Kidney tubule cell (primary cell): ENCODE measurements around the gene SEPTIN10.

ENCODE experiments used
- DNase-seq: peaks from one replicate; pipeline ENCODE4 v3.0.0-alpha.2; 2018; ENCODE audit warnings: low spot score

Gene SEPTIN10

DNA sequence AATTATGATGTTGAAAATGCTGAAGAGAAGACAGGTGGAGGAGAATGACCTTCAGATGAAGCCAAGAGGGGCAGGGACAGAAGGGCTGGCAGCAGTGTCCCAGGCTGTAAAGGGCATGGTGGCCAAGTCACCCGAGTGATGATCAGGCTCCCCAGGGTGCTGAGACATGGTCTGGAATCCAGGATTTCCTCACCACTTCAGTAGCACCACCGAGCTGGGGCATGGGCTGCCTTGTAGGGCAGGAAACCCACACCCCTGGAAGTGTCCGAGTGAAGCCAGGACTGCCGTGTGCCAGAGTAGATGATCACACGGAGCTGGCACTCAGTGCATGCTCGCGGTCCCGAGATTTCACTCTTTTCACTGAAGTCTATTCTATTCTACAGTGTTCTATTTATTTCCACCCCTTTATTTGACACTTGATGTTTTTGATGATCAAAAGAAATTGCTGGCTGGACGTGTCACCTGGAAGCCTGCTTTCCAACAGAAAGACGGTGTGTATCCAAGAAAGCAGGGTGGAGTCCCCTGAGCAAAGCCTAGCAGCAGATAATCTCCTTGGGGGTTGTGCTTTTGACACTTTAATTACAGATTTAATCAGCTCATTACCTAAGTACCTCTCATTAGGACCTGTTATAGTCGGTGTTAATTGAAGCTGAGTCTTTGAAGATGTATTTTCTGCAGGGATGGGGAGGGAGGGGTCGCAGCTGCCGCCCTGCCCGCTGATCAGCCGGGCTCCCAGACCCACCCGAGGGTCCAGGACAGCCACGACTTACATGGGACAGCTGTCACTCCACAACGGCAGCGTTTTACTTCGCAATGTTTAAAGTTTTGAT, 92.3 kb downstream of the SEPTIN10 start:
- DNase-seq: no peak

DNA sequence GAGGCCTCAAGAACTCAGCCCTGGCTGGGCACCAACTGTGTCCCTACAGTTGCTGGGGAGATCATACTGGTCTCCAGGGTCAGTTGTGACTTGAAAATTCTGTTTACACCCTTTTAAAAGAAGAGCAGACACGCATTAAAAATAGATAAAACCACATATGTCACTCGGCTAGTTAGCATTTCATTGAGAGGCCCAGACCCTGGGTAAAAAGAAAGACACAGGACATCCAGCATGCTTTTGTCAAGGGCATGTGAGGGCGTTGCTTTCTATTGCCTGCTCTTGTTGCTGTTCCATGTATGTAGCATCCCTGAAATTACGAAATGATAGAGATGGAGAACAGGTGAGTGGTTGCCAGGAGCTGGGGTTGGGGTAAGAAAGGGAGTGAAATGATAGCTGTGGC, 94.3 kb downstream of the SEPTIN10 start:
- DNase-seq: no peak

DNA sequence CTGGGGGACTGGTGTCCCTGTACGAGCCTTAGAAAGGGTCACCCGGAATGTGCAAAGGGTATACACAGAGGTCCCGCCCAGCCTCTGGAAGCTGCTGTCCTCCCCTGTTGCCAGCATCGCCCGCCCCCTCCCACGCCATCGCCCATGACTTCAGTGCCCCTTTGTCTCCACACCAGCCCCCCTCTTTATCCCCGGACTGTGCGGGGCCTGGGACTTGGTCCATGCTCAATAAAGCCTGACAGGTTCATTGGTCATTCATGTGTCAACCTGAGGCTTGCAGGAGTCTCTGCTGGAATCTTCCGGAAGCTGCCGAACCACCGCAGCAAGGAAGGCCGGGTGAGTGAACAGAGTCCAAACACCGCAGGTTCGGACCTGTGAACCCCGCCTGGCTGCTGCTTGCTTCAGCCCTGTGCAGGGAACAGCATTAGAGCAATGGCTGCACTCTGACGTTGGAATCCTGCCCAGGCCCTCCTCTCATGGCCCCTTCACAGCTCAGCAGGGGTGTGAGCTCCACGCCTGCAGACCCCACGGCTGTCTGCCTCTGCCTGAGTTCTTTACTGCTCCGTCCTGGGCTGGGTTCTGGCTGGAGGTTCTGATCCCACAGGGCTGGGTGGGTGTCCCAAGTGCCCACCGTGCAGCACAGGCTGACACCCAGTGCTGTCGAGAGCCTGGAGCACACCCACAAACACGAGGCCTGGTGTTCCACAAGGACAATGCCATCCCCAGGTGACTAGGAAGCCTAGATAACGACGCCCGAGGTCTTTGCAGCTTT, 96.5 kb downstream of the SEPTIN10 start:
- DNase-seq: peak; percentile 28

DNA sequence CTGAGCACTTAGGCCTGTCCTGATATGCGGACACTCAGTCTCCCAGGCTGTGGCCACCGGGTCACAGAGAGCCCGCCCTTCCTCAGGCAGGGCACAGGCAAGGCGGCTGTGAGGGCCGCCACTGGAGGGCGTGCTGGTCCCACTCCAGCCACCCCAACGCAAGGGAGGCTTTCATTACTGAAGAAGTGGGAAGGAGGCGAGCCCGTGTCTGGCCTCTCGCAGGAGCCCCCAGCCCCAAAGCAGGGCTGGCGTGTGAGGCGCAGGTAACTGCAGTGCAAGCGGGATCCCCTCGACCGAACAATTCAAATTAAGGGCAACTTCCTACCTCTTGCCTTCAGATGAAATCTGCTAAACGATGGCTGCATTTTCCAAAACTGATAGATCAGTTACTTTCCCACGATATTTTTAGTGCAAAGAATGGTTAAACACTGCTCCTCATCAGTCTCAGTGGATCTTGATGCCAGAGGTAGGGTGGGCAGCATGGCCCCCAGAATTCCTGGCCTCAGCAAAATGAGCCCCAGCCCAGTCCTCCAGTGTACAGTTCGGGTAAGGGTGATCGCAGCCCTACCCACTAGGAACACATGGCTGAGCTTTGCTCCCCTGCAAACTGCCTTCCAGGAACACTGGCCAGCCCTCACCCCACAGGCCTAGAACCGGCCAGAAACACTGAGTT, 97.2 kb downstream of the SEPTIN10 start:
- DNase-seq: peak; percentile 65

DNA sequence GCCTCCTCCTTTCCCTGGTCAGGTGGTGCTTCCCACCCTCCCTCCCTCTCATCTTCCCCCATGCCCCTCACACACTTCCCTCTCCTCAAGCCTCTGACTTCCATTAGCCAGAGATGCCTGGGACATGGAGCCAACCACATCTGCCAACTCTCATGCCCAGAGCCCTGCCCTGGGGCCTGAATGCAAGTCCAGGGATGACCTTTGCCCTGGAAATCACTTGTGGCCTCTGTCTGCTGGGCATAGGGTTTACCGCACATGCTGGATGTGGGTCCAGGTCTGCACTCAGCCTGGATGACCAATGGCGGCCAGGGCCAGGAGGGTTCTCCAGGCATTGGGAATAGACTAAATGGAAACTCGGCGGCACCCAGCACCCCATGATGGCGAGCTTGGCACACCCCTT, 98.9 kb downstream of the SEPTIN10 start:
- no peak for DNase-seq

DNA sequence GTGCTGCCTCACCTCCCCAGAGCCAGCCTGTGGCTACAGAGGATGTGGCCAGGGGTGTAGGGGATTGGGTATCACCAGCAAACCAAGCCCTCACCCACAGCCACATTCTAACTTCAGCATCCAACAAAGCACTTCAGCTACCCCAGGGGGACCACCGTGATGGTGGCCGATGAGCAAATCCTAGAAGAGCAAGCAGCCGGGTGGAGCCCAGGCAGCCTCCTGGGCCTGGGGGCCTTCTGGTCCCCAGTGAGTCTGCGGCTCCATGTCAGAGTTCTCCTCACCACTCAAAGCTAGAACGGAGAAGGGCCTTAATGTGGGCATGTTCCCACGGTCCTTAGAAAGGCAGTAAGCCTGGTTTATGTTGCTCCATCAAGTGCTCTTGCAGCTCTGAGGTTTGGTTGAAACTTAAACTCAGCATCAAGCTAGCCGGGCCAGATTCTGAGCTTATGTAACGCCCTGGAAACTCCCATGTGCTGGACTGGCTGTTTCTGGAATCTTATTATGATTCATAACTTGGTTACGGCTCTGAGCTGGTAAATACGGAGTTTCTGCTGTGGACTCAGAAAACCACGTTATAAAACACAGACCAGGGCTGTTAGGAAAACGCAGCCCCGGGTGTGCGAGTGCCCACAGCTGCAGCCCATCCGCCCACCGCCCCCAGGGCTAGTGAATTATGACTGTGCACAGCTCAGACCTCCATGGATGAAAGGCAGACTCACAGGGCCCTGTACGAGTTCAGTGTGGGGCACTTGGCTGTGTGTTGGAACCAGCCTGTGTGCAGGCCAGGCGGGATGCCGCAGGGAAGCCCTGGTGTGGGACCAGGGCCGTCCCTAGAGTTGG, 99.8 kb downstream of the SEPTIN10 start:
- DNase-seq: peak; percentile 72

DNA sequence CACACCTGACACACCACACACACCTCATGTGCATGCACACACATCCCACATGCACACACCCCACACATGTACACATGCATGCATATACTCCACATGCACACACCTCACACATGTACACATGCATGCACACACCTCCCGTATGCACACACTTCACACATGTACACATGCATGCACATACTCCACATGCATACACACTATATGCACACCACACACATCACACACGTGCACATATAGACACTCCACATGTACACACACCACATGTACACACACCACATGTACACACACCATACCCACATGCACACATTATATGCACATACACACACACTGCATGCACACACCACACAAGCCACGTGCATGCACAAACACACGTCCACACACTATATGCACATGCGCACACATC, 100.5 kb downstream of the SEPTIN10 start:
- DNase-seq: no peak

DNA sequence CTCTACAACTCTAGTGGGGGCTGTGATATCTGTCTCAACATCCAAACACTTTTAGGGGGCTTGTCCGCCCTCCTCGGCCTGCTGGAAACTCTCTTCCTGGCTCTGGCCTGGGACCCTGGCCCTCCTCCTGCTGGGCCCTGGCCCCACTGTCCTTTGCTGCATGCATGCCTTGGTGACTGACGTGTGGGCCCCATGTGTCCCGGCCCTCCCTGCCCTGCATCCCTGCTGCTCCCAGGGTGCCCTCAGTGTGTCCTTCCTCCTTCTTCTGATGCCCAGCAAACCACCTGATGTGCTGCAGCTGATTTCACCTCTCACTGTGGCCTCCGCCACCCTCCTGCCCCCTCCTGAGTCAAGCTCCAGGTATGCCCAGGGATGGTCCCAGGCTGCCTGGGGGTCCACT, 101.7 kb downstream of the SEPTIN10 start:
- DNase-seq: no peak

DNA sequence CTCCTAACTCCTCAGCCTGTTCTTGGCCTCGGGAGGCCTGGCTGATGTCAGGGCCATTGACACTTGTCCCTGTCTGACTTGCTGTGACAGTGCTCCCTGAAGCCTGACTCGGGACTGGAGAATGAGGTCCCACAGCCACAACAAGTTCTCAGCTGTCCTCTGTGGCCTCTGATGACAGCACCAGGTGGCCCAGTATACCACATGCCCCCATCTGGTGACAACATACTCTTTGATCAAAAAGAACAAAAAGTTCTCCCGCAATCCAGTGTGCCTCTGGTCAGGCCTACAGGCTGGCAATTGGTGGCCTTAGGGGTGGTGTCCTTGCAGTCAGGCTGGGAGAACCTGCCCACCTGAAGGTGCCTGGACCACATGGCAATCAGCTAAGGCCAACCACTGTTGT, 102.6 kb downstream of the SEPTIN10 start:
- DNase-seq: no peak

DNA sequence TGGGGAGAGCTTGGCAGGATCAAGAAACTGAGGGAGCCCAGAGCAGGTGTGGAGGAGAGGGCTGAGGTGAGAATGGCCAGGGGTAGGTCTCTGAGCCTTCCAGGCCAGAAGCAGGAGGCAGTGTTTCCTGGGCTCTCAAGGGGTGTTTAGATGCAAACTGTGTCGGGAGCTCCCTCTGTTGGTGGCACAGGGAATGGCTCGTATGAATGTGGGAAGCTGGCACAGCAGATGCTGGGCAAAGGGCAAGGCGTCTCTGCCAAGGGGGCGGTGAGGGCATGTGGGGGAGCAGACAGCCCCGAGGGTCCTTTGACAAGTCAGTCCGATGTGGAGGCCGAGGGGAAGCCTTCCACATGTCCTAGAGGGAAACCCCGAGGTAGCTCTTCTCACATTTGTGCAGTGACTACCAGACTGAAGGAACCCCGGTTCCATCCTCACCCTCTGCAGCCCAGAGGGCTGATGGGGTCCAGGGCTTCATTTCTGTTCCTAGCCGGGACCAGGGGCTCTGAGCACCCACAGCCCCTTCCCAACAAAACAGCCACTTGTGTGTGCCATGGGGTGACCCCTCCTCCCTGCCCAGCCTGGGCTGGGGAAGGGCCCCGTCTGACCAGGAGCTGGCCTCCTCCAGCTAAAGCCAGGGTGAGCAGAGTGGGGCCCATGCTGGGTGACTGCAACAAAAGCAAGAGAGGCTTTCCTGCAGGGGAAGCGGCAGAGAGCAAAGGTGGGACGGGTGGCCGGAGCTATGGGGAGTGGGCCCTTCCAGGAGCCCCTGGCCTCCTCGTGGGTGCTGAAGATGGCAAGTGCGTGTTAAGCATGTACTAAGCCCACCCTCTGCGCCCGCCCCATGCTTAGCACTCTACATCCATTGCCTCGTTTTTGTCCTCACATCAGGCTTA, 103.4 kb downstream of the SEPTIN10 start:
- DNase-seq: peak; percentile 75

DNA sequence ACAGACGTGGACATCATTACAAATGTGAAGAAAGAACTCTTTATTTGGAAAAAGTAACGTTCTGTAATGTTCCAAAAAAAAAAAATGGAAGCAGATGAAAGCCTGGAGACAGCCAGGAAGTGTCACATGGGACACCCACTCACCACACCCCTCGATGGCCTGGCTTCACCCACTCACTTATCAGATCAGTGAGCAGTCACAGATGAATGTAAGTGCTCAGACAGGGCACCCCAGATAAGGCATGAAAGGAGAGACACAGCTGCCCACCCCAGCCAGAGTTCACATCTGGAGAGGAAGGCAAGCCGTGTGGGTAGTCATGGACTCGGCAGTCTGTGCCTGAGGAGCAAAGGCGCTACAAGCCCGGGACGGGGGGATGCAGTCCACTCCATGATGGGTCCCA, 105.2 kb downstream of the SEPTIN10 start:
- no peak for DNase-seq

DNA sequence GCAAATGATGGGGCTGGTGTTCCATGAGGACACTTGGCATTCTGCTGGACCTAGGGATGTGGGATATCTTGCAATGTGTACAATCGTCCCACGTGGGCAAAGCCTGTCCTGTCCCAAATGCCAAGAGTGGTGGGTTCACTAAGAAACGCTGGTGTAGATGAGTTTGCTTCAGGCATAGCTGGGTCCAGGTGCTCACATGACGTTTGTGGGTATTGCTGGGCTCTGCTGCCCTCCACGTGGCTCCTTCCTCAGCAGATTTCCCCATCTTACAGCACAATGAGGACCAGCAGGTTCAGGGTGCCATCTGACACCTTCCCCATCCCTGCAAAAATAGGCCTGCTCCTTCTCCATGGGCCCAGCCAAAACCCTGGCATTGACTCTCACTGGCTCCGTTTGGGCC, 105.9 kb downstream of the SEPTIN10 start:
- no peak for DNase-seq

DNA sequence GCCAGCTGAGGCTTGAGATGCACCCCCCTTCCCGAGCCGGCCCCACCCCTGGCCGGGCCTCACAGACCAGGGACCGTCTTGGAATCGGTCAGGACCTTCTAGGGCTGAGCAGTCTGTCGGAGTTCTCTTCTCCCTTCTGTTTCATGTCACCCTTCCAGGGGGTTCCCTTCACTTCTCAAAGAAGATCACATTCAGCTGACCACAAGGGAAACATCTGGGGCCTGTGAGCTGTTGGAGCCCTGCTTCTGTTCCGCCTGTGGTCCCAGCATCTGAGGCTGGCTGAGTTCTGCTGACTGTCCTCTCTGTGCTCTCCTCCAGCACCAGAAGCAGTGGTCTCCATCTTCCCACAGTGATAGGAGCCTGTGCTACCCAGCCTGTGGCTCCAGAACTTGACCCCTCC, 106.5 kb downstream of the SEPTIN10 start:
- no peak for DNase-seq

DNA sequence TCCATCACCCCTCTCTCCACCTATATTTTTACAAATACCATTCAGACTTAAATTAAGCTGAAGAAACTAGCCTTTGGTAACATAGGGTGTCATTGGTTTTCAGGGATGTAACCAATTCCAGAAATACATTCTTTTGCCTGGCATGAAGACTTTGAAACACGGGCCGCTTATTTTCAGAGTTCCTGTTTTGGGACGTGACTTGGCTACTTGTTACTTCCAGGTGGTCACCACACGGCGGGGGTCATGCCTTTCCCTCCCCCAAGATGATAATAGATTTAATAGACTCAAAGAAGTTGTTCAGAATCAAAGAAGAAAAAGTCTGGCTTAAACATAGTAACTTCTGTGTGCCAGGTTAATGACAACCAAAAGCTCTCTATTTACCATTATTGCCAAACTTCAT, 110.6 kb downstream of the SEPTIN10 start:
- DNase-seq: no peak

DNA sequence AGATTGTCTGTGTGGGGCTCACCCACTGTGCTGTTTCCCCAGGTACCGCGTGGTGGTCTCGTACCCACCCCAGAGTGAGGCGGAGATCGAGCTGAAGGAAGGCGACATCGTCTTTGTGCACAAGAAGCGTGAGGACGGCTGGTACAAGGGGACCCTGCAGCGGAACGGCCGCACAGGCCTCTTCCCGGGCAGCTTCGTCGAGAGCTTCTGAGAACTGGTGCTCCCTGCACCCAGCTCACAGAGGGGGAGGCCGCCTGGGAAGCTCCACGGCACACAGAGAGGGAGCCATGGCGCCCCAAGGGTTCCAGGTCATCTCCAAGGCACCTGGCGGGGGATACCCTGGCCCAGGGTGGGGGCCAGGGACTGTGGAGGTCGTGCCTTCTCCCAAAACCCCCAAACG, 112.3 kb downstream of the SEPTIN10 start:
- DNase-seq: no peak

DNA sequence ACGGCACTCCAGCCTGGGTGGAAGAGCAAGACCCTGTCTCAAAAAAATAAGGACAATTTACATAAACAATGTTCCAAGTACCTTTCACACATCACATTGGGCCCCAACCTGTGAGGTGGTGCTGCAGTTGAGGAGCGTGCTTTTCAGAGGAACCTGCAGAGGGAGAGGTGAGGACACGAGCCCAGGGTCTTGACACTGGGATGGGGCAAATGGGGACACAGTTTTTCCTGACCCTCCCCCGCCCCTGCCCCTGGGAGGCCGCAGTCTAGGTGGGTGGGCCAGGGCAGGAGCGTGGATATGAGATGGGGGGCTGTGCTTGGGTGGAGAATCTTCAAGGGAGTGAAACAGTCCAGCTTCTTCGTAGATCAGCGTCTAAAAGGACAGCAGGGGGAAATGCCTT, 112.9 kb downstream of the SEPTIN10 start:
- no peak for DNase-seq

DNA sequence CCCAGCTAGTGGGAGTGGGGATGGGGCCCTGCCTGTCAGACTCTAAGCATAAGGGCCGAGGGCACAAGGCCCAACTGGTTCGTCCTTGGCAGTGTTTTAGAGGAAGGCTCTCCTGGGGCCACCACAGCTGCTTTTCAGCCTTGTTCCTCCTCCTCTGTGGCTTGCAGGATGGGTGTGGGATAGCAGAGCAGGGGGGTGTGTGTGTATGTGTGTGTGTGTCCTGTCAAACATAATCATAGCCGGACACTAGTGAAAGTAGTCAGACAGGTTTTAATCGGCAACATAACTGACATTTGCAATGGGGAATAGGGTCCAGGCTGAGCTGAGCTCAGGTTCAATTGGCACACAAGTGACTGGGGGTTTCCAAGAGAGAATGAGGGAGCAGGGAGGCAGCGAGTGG, 114.2 kb downstream of the SEPTIN10 start:
- DNase-seq: no peak

DNA sequence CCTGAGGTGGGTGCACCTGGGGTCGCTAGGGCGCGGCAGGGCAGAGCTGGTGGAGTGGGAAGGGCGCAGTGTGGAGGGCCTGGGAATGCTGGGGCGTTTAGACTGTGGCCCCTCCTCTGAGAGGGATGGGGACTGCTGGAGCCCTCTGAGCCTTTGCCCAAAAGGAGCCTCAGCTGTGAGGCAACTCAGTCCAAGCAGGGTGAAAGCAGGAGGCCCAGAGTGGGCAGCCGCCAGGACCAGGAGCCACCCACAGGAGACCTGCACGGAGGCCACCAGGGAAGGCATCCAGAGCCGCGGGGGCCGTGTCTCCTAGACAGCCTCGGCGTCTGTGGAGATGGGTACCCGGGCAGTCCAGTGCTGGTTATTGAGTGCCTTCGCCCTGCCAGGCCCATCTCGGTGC, 114.9 kb downstream of the SEPTIN10 start:
- no peak for DNase-seq

DNA sequence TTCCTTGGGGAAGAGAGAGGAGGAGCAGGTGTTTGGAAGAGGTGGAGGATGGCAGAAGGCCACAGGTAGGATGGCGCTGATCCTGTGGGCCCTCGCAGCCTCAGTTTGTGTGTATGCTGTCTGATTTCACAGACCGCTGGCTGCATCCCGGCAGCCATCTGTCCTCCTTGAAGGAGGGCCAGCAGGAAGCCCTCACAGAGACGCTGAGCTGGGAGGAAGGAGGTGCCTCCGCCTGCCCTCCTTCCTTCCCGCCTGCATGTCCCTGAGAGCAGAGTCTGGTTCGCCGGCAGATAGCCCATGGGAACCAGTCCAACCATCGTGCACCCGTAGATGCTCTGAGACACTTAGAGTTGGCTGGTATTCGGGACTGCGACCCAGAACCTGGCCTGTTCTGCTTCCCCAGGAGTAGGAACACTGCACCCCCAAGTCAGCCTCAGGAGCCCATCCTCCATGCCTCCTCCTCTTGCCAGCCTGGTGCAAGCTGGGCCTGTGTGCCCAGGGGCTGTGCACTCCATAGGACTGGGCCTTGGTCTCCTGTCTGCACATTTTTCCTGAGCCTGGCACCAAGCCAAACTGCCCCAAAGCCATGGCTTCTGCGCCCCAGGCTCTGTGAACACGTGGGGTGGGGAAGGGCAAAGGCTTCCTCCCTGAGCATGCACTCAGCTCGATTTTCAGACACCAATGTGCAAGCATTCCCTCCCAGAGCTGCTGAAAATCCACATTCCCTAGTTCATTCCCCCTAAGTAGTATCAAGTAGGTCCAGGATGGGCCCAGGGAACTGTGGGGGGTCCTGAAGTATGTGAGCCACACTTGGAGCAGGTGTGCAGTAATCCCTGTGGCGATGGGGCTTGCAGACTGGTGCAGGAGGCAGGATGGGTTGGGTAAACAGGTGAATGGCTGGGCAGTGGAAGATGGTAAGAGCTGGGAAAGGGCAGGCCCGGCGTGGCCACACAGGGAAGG, 115.6 kb downstream of the SEPTIN10 start:
- DNase-seq: no peak

DNA sequence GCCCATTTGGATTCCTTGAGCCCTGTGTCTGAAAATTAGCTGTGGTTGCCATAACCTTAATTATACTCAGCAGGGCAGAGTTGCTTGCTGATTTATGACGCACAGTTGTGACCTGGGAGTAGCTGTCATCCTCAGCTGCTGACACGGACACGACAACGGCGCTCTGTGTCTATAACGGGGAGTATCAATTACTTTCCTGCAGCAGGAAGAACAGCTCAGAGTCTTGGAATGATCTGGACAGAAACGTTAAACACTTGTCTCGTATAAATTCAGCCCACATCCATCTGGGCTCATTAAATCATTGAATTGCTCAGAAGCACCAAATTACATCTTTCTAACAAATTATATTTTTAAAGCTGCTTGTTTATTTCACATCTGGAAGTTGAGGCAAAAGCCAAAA, 116.3 kb downstream of the SEPTIN10 start:
- DNase-seq: no peak
